GM12801 (cell line): Measurements from ENCODE around the gene HEXIM2.

ENCODE experiments used
- TF ChIP-seq, protein P1 (sequence below): IDR thresholded peaks from one replicate; pipeline ENCODE4 v1.5.1; 2011; ENCODE audit warnings: control low read depth; ENCODE audit not compliant: insufficient read length; ENCODE audit errors: extremely low read depth

Gene HEXIM2

DNA sequence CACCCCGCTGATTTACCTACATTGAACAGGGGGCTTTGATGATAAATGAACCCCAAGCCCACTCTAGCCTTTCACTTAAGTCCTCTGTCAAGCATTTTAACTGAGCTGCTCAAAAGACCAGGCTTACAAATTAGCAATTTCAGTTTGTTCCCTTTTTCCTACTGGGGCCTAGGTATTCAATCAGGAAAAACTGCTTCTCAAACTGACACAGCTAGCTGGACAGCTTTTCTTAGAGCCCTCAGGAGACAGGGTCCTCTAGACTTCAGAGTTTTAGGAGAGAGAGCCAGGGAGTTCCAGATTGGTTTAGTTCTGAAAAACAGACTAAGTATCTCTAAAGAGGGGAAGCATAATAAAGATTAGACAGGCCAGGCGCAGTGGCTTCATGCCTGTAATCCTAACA is 6.2 kb upstream of the HEXIM2 start:
- TF ChIP-seq, protein P1, sequence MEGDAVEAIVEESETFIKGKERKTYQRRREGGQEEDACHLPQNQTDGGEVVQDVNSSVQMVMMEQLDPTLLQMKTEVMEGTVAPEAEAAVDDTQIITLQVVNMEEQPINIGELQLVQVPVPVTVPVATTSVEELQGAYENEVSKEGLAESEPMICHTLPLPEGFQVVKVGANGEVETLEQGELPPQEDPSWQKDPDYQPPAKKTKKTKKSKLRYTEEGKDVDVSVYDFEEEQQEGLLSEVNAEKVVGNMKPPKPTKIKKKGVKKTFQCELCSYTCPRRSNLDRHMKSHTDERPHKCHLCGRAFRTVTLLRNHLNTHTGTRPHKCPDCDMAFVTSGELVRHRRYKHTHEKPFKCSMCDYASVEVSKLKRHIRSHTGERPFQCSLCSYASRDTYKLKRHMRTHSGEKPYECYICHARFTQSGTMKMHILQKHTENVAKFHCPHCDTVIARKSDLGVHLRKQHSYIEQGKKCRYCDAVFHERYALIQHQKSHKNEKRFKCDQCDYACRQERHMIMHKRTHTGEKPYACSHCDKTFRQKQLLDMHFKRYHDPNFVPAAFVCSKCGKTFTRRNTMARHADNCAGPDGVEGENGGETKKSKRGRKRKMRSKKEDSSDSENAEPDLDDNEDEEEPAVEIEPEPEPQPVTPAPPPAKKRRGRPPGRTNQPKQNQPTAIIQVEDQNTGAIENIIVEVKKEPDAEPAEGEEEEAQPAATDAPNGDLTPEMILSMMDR, result no peak

DNA sequence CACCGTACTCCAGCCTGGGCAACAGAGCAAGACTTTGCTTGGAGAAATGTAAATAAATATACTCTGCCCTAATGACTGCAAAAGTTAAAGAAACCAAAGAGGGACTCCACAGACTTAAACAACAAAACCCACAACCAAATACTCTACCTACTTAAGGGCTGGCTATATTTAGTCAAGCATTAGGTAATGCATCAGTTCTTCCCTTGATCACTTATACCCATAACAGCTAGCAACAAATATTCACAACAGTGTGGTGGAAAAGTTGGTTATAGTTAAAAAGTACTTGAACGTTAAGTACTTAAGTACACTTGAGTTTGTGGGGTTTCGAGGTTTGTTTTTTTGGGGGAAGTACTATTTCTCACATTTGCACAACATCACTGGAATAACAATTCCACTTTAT is 5.4 kb upstream of the HEXIM2 start:
- TF ChIP-seq, protein P1, result no peak

DNA sequence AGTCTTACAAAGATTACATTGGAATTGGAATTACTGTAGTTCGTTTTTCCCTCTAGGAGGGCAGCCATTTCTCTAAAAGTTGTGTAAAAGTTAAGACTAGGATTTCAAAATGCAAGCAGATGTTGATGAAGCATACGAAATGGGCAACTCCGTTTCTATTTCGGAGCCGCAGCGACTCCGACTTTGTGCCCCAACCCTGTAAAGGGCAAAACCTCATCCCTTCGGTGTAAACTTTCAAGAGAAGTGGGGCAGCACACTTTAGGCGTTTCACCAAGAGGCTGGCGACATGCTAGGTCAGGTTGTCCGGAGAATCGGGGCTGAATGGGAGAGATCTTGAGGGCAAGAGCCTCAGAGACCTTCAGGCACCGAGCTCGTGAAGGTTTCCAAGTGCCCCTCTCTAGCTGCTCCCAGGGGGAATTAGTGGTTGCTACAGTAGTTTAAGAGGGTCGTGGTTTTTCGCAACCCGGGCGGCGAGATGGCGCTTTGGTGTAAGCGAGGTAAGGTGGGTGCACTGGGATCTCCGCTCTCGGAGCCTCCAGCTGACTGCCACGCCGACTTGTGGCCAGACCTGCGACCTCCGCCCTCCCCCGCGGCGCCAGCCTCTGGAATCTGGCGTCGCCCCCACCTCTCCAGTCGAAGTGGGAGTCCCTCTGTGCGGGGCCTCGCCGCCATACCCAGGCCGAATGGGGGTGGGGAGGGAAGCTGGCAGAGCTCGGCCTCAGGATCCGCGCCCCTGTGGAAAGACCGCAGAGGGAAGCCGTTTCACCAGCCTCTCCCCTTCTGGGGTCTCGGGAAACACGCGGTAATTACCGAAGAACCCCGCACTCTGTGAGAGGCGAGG is 1.0 kb upstream of the HEXIM2 start:
- TF ChIP-seq, protein P1, result no peak

DNA sequence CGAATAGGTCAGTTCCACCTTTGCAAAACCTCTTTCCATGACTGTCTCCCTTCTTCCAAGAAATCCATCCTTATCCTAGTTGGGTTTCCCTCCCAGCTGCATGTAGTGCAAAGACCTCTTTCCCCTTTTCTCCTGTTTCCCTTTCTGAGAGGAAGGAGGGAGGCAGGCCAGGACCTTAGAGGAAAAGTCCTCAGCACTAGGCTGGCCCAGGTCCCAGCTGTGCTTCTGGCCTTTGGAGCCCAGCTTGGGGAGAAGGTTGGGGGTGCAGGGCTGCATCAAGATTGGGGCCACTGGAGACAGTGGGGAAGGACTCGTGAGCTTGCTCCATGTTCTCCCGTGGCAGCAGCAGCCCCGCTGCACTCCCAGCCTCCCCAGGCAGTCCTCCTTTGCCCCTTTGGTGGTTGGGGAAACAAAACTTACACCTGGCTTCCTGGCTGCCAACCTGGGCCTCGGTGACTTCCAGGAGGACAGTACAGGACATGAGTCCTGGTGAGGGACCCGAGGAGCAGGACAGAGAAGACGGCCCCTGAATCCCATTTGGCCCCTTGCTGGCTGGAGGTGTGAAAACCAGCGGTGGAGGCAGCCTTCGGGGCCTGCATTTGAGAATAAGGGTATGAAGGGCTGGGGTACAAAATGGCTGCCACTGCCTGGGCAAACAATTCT is 481 bp downstream of the HEXIM2 start:
- TF ChIP-seq, protein P1, result no peak

DNA sequence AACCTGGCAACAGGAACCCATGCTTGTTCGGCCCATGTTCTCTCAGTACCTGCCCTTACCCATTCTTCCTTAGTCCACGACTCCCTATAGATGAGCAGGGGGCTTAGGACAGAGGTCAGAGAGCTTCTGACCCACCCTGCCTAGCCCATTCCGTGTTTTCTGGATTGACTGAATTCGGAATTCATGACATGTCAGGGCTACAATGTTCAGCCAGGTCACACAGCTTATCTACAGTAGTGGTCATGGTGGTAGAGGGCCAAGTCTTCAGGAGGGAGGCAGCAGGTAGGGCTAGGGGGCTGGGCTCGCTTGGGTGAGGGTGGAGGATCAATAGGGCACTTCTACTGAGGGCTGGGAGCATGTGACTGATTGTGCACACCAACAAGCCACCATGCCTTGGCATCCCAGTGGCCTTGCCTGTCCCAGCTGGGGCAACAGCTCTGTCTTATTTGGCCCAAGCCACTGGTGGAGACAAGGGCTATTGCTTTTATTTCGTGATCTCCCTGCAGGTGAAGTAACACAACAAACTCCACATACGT is 3.1 kb downstream of the HEXIM2 start:
- TF ChIP-seq, protein P1, result no peak

DNA sequence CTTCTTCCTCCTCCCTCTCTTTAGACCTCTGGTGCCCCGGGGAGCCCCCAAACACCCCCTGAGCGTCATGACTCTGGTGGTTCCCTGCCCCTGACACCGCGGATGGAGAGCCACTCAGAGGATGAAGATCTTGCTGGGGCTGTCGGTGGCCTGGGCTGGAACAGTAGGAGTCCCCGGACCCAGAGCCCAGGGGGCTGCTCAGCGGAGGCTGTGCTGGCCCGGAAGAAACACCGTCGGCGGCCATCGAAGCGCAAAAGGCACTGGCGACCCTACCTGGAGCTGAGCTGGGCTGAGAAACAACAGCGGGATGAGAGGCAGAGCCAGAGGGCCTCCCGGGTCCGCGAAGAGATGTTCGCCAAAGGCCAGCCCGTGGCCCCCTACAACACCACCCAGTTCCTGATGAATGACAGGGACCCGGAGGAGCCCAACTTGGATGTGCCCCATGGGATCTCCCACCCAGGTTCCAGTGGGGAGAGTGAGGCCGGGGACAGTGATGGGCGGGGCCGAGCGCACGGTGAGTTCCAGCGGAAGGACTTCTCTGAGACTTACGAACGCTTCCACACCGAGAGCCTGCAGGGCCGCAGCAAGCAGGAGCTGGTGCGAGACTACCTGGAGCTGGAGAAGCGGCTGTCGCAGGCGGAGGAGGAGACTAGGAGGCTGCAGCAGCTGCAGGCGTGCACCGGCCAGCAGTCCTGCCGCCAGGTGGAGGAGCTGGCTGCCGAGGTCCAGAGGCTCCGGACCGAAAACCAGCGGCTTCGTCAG is 7.5 kb downstream of the HEXIM2 start:
- TF ChIP-seq, protein P1, result no peak

DNA sequence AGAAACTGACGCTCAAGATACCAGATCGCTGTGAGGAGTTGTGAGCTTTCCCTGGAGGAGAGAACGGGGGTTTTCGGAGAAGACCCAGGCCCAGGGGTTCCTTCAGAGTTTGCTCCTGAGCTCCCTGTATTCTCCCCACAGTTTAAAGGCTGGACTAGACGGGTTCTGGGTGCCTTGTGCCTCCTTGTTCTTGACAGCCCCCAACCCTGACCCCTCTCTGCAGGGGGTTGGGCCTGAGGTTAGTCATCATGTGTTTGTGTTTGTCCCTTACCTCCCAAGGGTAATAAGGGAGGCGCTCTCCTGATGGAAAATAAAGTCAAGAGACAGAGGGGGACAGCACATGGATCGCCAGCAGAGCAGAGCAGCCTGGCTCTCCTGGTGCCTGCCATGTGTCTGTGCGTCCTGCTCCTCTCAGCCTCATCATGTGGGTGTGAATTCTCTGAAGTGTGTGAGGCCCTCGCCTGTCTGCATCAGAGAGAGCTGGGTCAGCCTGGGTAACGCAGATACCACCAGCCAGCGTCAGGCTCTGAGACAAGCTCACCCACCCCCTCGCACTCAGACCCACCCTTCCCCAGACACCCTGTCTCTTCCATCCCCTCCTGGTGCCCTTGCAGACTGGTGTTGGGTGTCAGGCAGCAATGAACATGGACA is 8.7 kb downstream of the HEXIM2 start:
- TF ChIP-seq, protein P1, result no peak
